PC-3 (cell line): ENCODE measurements around the gene ASB5. TPM values are rescaled to one million over a fixed set of nuclear protein-coding genes. Genes with fewer than 3 reads are reported as not detected.

Source experiments
- ATAC-seq: fragments of 200-7000 bp; cut with Tn5 transposase; 2 replicates; pipeline ENCODE4 v1.9.1; 2020; ENCODE audit warnings: mild to moderate bottlenecking, moderate library complexity
- BruUV-seq: library from RNA; stranded (reverse); fragments of 400-500 nt; replicated peaks from 2 replicates; lab custom pipeline; 2021; lab: Mats Ljungman, UMichigan
- CTCF ChIA-PET: fragments of 300-600 bp; sonication (Branson Sonifier 250); formaldehyde crosslinking; loops from one replicate; lab custom pipeline; 2022; ENCODE audit warnings: antibody characterized with exemption; lab: Charles Lee
- POLR2A ChIA-PET: fragments of 300-600 bp; sonication (Branson Sonifier 250); formaldehyde crosslinking; loops from one replicate; lab custom pipeline; 2022; ENCODE audit warnings: antibody characterized with exemption; ENCODE audit not compliant: unreplicated experiment; lab: Charles Lee
- DNase-seq: peaks from one replicate; pipeline ENCODE4 v3.0.0-alpha.2; 2015
- H2AFZ ChIP-seq: fragments of 300-600 bp; sonication (generic); 2 replicates; pipeline ENCODE4 v1.6.0; 2016; ENCODE audit warnings: antibody characterized with exemption, low read length
- H3F3A ChIP-seq: fragments of 300-600 bp; sonication (generic); one replicate; pipeline ENCODE4 v1.6.0; 2017; ENCODE audit warnings: antibody characterized with exemption, low read length, control low read depth, mild to moderate bottlenecking; ENCODE audit not compliant: unreplicated experiment
- H3K27ac ChIP-seq: fragments of 300-600 bp; sonication (generic); 2 replicates; pipeline ENCODE4 v1.5.1; 2016; ENCODE audit warnings: mild to moderate bottlenecking, low read length
- H3K27me3 ChIP-seq: fragments of 300-600 bp; sonication (generic); 2 replicates; pipeline ENCODE4 v1.6.1; 2016; ENCODE audit warnings: low read length, mixed read lengths
- H3K36me3 ChIP-seq: fragments of 300-600 bp; sonication (generic); 2 replicates; pipeline ENCODE4 v1.6.1; 2016; ENCODE audit warnings: low read depth, mixed run types, low read length, mixed read lengths
- H3K4me1 ChIP-seq: fragments of 300-600 bp; sonication (generic); 2 replicates; pipeline ENCODE4 v1.5.1; 2016; ENCODE audit warnings: low read length; ENCODE audit not compliant: insufficient read depth
- H3K4me2 ChIP-seq: fragments of 300-600 bp; sonication (generic); 2 replicates; pipeline ENCODE4 v1.6.0; 2016; ENCODE audit warnings: low read length
- H3K4me3 ChIP-seq: fragments of 300-600 bp; sonication (generic); 2 replicates; pipeline ENCODE4 v1.5.1; 2016; ENCODE audit warnings: mild to moderate bottlenecking, low read length, mixed read lengths
- H3K79me2 ChIP-seq: fragments of 300-600 bp; sonication (generic); 2 replicates; pipeline ENCODE4 v1.6.1; 2017; ENCODE audit warnings: low read length, mixed read lengths
- H3K9ac ChIP-seq: fragments of 300-600 bp; sonication (generic); 2 replicates; pipeline ENCODE4 v1.6.0; 2016; ENCODE audit warnings: mild to moderate bottlenecking, low read length
- H3K9me2 ChIP-seq: fragments of 300-600 bp; sonication (generic); replicated peaks from 2 replicates; pipeline ENCODE4 v1.6.1; 2016; ENCODE audit warnings: mixed run types, low read length, mixed read lengths
- H3K9me3 ChIP-seq: fragments of 300-600 bp; sonication (generic); 2 replicates; pipeline ENCODE4 v1.6.1; 2016; ENCODE audit warnings: low read length, mixed read lengths
- H4K20me1 ChIP-seq: fragments of 300-600 bp; sonication (generic); 2 replicates; pipeline ENCODE4 v1.6.1; 2016; ENCODE audit warnings: low read length, mixed read lengths
- CTCF ChIP-seq: fragments of 300-600 bp; sonication (generic); conservative IDR thresholded peaks from 2 replicates; pipeline ENCODE4 v1.5.1; 2017; ENCODE audit warnings: antibody characterized with exemption, low read depth, mild to moderate bottlenecking, low read length
- EZH2 ChIP-seq: fragments of 300-600 bp; sonication (generic); IDR thresholded peaks from one replicate; pipeline ENCODE4 v1.6.1; 2017; ENCODE audit warnings: antibody characterized with exemption, mild to moderate bottlenecking, low read length; ENCODE audit not compliant: unreplicated experiment
- EZH2phosphoT487 ChIP-seq: fragments of 300-600 bp; sonication (generic); IDR thresholded peaks from 2 replicates; pipeline ENCODE4 v1.6.1; 2018; ENCODE audit warnings: mild to moderate bottlenecking, antibody characterized with exemption, low read length, borderline replicate concordance
- intact Hi-C: fragments of 100-400 bp; cut with micrococcal nuclease; formaldehyde crosslinking; loops from 2 replicates; pipeline ENCODE4 v1.9.0; 2023
- total RNA-seq: library from RNA; depleted of rRNA; stranded (reverse); fragments of >200 nt; gene quantifications from 2 replicates; pipeline ENCODE4 v1.2.3, GENCODE V29; 2014

Gene ASB5
- total RNA-seq, 1 experiment from 2014 or later: not detected

- no TSS peak for BruUV-seq
- Histone ChIP-seq H3K4me2 (no peak overlapping the region), H3K36me3 (no peaks in the 10 kb centered on the region), H3K27me3 (no peaks in the 10 kb centered on the region), H3K4me1 (peaks cover 15% of the 10 kb centered on the region), H4K20me1 (no peaks in the 10 kb centered on the region), H3K79me2 (no peaks in the 10 kb centered on the region), H3K4me3 (no peak overlapping the region), H2AFZ (no peak overlapping the region), H3K27ac (no peak overlapping the region), H3K9me2 (no peaks in the 10 kb centered on the region), H3K9me3 (no peaks in the 10 kb centered on the region), H3F3A (no peaks in the 10 kb centered on the region), H3K9ac (no peak overlapping the region)
- no peak for ATAC-seq
- TF ChIP-seq CTCF (no peak), EZH2phosphoT487 (no peak), EZH2 (no peak)
- intact Hi-C loops: no loop called here
- POLR2A ChIA-PET: no interaction called here
- DNase-seq: no peak
- CTCF ChIA-PET: no interaction called here
These were observed 10.9 kb downstream of the ASB5 start for GRCh38 chr4:176258135-176258534.

- intact Hi-C loops: no loop called here
- H3K9ac ChIP-seq: no peak overlapping the region
These were observed 12.1 kb downstream of the ASB5 start for GRCh38 chr4:176256921-176257320.

More at GRCh38 chr4:176256921-176257320, 12.1 kb downstream of the ASB5 start:
- H4K20me1 ChIP-seq: no peaks in the 10 kb centered on the region
- ATAC-seq: no peak
- H3K4me2 ChIP-seq: no peak overlapping the region
- no peaks in the 10 kb centered on the region for H3K36me3 ChIP-seq
- H3K4me3 ChIP-seq: no peak overlapping the region
- H3F3A ChIP-seq: no peaks in the 10 kb centered on the region
- TF ChIP-seq CTCF (no peak), EZH2phosphoT487 (no peak), EZH2 (no peak)
- ChIA-PET CTCF (no interaction called here), POLR2A (no interaction called here)
- H3K27me3 ChIP-seq: no peaks in the 10 kb centered on the region
- H3K4me1 ChIP-seq: peaks cover 15% of the 10 kb centered on the region
- DNase-seq: no peak
- no peak overlapping the region for H3K27ac ChIP-seq
- no peak overlapping the region for H2AFZ ChIP-seq
- H3K79me2 ChIP-seq: no peaks in the 10 kb centered on the region
- H3K9me3 ChIP-seq: no peaks in the 10 kb centered on the region
- no TSS peak for BruUV-seq
- H3K9me2 ChIP-seq: no peaks in the 10 kb centered on the region
